Vagina (tissue), 2 donors: Measurements from ENCODE around the gene TARDBP.

Source experiments
- CTCF ChIP-seq, 3 experiments: fragments of 450-650 bp in 2 of 3; fragments of 200-600 bp in 1 of 3; sonication (generic) in 1 of 3; IDR thresholded peaks; one replicate each; pipeline ENCODE4 v1.5.1; 2017 to 2019; ENCODE audit warnings: antibody characterized with exemption in 3 of 3, mild to moderate bottlenecking in 2 of 3, moderate library complexity in 2 of 3
- POLR2AphosphoS5 ChIP-seq, 2 donors: sonication (generic); formaldehyde crosslinking; IDR thresholded peaks; one replicate each; pipeline ENCODE4 v1.9.0; 2017; ENCODE audit warnings: antibody characterized with exemption in 2 of 2, mild to moderate bottlenecking in 2 of 2, low read depth in 1 of 2; ENCODE audit not compliant: insufficient read depth in 1 of 2

GRCh38 chr1:10978719-10979118 lies 33.7 kb upstream of the TARDBP start:
- TF ChIP-seq CTCF (IDR thresholded peaks at IDR 0.05) (no peak), POLR2AphosphoS5 (IDR thresholded peaks at IDR 0.05; ENCODE audit: insufficient read depth in 1 of 2, low read depth in 1 of 2) (no peak)
